ENCODE data around the gene OSBPL10.
"Not testable (repeated sequence)": the region's sequence is repeated elsewhere in the genome, so short reads cannot be mapped to it uniquely, and the experiment has no call there.

The OSBPL10 gene

DNA sequence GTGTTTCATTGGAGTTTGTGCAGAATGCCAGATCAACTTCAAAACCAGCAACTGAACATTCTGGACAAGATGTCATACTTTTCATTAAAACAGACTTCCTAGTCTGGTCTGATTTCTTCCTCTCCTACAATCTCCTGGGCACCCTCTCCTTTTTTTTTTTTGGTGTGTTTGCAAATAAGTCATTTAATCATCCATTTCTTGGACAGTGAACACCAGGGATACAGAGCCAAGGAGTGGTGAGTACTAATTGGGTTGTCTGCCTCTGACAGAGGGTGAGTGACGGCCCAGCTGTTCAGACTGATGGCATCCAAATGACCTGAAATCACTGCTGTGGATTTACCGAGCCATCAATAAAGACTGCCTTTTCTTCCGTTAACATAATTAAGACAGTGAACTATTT lies 290.3 kb downstream of the OSBPL10 start:
- no peak for DNase-seq

DNA sequence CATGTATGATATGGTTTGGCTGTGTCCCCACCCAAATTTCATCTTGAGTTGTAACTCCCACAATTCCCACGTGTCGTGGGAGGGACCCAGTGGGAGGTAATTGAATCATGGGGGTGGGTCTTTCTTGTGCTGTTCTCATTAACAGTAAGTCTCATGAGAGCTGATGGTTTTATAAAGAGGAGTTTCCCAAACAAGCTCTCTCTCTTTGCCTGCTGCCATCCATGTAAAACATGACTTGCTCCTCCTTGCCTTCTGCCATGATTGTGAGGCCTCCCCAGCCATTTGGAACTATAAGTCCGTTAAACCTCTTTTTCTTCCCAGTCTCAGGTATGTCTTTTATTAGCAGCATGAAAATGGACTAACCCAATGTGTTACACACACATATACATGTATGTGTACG lies 291.5 kb downstream of the OSBPL10 start:
- DNase-seq = not testable (repeated sequence)

DNA sequence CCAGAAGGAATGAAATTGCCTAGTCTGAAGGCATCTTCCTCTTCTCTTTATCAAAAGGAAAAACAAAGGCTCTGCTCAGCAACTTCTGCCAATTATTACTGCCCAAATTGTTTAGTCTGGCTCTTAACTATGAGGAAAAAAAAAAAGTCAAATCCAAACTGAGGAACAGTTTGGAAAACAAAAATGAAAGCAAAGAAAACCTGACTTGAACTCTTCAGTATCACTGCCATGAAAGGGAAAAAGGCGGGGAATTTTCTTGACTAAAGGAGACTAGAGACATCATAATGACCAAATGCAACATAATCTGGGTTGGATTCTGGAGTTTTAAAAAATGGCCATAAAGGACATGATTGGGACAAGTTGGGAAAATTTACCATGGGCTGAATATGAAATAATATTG lies 292.1 kb downstream of the OSBPL10 start:
- no peak for DNase-seq

DNA sequence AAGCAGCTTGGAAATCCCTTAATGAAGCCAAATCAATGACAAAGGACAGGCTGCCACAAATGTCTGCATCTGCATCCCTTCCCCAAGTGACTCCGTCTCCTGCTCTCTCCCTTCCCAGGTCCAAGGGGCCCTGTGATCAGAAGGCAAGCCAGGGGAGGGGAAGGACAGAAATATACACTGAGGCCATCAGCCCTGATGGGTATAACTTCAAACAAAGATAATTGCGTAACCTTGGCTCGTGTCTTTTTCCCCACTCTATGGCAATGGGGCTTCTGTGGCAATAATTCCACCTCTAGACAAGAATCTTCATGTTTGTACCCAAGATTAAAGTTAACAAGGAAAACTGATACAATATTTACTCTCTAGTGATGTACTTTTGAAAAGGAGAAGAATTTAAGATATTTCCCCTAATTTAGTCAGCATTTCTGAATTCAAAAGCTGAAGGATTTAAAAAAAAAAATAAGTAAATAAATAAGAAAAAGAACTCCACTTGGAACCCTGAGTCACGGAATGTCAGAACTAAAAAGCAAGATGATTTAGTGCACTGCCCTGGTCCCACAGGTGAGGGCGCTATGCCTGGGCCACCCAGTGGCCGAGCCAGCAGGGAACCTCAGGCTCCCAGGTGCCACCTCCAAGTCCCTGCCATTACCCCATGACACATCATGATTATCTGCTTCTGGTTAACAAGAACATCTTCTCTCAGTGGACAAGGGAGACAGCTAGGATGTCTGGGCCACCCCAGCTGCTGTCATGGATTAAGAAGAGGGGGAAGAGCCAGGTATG lies 293.9 kb downstream of the OSBPL10 start:
- DNase-seq = no peak

DNA sequence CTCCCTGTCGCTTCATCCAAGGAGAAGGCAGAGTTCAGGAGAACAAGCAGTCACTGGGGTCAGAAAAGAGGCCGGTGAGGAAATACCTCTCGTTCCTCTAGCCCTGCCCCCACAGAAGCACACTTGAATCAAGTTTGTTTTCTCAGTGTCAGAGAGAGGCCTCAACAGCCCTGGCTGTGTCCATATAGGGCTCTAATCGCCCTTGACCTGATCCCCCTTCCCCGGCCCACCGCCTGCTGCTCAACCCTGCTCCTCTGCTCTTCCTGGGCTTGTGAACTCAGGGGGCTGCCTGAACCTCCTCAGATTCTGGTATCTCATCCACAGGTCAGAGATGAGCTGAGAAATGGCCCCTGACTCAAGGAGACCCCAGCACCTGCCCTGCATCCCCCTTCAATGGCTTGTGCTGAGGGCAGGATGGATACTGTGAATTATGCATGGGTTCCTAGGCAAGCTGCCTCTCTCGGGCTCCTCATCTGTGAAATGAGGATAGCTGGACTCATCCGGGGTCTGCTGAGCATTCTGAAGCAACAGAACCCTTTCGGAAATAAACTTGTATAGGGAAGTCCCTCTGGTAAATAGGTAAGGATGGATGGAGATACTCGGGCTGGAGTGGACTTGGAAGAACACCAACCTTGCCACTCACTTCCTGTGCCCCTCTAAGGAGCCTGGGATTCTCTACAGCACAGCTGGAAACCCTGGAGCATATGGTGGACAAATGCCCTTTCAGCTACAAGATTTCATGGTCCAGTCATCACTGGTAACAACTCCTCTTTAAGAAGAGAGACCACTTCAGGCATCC lies 300.8 kb downstream of the OSBPL10 start:
- DNase-seq = no peak

DNA sequence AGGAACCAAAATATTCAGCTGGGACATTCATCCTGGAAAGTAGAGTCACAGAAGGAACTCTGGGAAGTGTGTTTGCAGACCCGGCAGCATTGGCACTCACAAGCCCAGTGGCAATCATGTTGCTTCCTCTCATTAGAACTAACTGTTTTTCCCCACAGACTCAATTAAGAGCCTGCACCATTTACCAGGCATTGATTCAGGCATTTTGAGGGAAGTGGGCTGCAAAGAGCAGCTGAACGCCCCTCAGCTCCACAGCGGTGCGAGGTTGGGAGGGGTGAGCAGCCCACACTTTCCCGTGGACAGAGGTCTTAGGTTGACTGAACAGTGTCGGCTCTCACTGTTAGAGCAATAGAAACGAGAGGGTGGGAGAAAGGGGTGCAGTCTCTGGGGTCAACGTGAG lies 304.5 kb downstream of the OSBPL10 start:
- DNase-seq = no peak

DNA sequence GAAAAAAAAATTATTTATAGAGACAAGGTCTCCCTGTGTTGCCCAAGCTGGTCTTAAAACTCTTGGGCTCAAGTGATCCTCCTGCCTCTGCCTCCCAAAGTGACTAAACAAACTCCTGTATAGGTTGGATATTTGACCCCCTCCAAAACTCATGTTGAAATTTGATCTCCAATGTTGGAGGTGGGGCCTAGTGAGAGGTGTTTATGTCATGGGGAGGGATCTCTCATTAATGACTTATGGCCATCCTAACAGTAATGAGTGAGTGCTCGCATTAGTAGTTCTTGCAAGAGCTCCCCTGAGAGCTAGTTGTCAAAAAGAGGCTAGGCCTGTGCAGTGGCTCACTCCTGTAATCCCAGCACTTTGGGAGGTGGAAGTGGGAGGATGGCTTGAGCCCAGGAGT lies 307.1 kb downstream of the OSBPL10 start:
- DNase-seq = no peak

DNA sequence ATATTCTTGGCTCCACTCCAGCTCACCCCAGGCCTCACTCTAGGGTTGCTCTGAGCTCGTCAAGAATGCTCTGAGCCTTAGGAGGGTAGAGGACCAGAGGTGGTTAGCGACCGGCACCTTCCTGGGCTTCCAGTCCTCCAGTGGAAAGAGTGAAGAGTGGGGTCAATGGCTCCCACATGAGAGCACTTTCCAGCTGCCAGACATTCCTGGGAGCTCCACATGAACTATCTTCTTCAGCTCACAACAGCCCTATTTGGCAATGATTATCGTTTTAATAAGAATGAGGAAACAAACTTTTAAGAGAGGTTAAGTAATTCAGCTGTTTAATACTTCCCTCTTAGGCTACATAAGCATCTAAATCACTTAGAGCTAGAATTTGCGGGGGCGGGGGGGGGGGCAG lies 309.1 kb downstream of the OSBPL10 start:
- no peak for DNase-seq

DNA sequence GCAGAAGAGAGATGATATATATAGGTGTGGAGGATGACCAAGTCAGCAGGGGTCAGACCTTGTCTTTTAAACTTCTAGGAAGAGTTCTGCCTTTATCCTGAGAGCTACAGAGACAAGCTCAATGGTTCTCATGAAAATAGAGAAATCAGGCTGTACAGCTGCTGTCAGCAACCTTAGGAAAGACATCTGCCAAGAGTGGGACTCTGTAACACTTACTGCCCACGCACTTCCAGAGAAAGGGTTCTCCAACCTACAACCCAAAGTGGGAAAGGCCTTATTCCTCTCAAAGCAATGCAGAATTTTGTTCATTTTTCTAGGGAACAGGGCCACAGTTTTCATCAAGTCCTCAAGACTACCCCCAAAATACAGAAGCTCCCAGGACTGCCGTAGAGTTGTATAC lies 309.6 kb downstream of the OSBPL10 start:
- DNase-seq = no peak

DNA sequence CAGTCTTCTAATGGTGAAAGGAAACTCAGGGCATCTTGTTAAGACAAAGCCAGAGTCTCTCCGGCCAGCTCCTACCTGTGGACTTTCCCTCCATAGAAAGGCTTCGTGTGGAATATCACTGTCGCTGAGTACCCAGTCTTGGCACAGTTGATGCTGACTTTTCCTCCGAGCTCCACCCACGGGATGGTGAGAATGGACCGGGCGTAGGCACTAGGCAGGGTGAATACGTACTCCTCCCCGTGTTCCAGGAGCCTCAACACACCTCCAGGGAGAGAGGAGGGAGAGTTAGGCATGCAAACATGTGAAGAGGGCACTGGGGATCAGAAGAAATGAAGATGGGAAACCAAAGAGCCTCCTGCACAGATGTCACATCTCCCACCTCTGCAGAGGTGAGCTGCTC lies 310.3 kb downstream of the OSBPL10 start:
- DNase-seq = no peak

DNA sequence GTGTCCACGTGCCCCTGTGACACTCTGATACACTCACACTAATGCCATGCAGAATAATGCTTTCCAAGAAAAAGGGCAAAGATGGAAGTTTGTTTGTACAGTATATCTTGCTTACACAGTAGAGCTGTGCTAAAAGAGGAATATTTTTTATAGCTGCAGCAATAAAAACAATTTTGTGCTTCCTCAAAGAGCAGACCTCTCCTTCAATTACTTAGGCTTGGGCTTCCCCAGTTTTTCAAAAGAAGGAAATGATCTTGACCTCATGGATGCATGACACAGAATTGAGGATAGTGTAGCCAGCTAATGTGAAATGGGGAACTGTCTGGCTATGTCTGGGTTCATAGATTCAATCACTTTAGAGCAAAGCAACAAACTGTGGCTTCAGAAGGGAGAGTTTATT lies 310.9 kb downstream of the OSBPL10 start:
- DNase-seq = no peak

DNA sequence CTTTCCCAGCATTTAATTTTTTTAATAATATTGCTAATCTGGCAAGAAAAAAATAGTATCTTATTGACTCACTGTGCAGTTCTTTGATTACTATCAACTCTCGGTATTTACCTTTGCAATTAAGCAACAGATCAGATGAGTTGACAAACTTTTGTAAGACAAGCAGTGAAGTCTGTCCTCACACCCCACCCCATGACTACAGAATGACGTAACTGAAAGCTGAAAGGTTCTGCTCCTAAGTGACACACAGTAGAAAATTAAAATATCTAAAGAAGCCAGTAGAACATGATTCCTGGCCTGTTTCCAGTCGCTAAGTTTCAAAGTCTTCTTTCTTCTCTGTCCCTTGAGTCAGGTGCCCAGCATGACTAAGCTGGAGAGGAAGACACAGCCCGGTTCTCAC lies 312.8 kb downstream of the OSBPL10 start:
- DNase-seq = no peak

DNA sequence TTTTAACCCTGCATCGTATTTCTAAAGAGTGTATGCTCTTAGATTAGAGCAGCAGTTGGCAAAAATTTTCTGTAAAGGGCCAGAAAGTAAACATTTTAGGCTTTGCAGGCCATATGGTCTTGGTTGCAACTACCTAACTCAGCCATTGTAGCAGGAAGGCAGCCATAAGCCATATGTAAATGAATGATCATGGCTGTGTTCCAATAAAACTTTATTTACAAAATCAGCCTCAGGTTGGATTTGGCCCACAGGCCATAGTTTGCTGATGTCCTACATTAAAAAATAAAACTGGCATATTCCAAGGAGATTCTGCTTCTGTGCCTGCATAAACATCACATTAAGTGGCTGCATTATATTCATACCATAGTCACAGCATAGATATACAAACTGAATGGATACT lies 313.5 kb downstream of the OSBPL10 start:
- no peak for DNase-seq

DNA sequence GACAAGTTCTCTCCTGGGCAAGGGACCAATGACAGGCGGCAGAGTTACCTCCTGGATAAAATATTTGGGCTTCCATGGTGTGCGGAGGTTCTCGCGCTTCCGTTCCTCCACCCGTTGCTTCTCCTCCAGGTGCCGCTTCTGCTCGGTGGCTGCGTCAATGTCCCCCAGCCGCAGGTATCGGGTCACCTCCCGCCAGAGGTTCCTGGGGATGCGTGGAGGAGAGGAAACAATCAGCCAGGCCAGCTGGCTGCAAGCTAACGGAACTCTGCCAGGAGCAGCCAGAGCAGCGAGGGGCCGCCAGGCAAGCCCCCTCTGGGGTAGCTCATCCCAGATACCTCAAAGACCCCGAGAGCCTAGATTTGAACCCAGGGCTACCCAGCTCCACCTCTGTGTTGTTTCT lies 317.0 kb downstream of the OSBPL10 start:
- no peak for DNase-seq

DNA sequence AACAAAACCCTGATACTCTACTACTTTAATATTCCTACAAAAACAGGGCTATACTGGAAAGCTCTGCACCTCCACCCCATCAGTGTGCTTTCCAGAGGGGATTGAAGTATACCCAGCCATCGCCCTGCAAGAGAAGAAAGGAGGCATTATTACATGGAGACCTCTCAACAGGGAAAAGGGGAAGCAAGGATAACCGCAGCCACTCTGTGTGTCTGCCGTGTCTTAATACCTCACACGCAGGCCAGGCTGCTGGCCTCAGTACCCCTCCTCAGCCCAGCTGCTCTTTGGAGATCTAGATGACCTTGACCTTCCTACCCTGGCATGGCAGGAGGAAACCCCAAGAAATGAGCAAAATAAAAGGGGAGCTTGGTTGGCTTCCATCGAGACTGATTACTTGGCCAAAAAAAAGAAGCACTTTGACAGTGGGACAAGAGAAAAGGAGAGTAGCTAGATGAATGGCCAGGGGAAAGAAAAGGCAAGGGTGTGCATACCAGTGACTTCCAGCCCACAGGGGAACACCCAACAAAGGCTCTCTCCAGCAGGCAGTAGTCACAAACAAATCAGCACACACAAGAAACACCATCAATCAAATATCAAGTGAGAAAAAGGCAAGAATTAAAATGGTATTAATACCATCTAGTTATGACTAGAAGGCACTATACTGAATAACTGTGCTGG lies 318.9 kb downstream of the OSBPL10 start:
- DNase-seq = no peak

DNA sequence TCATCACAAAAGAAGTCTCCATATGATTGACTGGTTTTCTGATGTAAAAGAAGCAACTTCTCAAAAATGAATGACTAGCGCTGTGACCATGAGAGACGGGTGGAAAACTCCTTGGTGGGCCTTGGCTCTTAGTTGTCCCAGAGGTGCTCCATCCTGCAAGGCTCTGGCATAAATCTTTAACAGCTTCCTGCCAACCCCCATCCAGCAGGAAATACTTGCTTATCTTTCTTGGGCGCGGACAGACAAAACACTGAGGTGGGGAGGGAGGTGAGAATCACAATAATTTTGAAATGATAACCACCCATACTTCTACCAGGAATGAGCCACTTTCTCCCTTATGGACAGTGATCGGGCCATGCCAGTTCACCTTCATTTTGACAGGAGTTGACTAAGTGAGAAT lies 319.8 kb downstream of the OSBPL10 start:
- no peak for DNase-seq

DNA sequence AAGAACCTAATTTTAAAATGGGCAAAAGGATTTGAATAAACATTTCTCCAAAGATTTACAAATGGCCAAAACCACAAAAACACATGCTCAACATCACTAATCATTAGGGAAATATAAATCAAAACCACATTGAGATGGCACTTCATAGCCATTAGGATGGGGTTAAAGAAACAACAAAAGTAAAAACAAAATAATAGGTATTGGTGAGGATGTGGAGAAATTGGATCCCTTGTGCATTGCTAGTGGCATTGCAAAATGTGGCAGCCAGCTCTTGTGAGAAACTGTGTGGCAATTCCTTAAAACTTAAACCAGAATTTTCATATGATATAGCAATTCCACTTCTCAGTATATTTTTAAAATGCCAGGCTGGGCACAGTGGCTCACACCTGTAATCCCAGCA lies 321.8 kb downstream of the OSBPL10 start:
- DNase-seq = no peak

DNA sequence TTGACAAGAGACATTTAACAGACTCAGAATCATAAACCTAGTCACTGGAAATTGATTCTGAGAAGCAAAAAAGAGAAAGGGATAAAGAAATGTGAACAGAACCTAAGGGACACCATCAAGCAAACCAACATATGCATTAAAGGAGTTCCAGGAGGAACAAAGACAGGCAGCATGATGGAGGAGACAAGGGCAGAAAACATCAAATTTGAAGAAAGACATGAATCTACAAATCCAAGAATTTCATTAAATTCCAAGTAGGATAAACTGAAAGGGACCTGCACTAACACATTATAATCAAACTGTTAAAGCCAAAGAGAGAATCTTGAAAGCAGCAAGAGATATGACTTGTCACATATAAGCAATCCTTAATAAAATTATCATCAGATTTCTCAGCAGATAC lies 326.1 kb downstream of the OSBPL10 start:
- DNase-seq = no peak

DNA sequence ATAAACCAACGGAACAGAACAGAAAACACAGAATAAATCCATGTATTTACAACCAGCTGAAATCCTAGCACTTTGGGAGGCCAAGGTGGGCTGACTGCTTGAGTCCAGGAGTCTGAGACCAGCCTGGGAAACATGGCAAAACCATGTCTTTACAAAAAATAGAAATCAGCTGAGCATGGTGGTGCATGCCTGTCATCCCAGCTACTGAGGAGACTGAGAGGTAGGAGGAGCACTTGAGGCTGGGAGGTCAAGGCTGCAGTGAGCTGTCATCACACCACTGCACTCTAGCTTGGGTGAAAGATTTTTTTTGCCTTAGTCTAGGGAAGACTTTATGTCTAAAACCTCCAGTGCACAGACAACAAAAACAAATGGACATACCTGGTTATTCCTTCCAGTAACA lies 327.6 kb downstream of the OSBPL10 start:
- DNase-seq = no peak

DNA sequence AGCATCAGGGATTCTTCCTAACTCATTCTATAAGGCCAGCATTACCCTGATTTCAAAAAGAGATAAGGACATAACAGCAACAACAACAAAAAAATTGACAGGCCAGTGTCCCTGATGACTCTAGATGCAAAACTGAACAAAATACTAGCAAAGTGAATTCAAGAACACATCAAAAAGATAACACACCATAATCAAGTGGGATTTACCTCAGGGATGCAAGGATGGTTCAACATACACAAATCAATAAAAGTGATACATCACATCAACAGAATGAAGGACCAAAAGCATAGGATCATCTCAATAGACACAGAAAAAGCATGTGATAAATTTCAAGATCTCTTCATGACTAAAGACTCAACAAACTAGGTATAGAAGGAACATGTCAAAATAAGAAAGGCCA lies 328.8 kb downstream of the OSBPL10 start:
- no peak for DNase-seq

DNA sequence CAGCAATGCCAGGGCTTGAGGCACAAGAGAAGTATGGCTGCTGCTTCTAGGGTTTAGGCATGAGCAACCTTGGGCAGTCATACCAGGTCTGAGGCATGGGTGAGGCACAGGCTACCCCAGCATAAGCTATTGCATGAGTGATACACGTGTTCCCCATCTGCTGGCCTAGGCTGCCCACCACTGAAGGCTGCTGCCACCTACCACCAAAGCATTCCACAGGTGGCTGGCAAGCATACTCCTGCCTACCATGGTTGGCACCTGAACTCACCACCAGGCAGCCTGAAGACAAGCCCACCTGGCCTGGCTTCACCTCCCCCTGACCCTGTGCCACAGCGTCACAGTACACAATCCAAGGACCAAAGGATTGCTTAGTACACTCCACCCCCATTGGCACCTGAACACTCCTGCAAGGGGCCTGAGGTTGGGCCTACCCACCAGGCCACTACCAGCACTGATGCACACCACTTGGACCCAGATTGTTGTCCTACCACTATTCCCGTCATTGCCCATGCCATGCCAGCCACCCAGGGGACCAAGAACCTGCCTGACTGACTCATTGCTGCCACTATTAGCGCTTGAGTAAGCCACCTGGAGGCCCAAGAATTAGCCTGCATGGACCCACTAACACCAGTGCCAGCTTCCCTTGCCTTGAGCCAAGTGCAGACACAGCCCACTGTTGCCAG lies 332.6 kb downstream of the OSBPL10 start:
- DNase-seq = no peak

DNA sequence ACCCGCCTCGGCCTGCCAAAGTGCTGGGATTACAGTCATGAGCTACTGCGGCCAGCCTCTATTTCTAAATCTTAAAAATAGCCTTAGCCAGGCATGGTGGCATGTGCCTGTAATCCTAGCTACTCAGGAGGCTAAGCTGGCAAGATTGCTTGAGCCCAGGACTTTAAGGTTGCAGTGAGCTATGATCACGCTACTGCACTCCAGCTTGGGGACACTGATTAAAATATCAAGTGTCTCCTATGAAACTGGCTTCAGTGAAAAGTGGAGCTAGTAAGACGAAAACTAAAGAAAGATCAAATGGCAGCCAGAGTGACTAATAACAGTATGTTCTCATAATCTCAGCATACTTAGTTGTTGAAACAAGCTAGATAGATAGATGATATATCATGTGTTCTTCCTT lies 335.8 kb downstream of the OSBPL10 start:
- no peak for DNase-seq

DNA sequence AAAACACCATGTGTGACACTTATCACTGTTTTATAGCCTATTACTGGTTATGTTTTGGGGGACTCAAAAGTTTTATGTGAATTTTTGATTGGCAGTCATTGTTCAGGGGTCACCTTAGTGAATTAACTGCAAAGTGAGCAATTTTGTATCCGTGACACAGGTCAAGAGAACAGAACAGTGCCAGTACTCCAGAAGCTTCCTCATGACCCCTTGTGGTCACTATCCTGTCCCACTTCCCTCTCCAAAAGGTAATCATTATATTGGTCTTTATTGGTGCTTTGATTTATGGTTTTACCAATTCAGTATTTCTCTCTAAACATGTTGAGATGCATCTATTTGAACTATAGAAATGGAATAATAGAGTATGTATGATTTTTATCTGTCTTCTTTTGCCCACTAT lies 341.2 kb downstream of the OSBPL10 start:
- DNase-seq = no peak

All from stimulated activated CD8-positive, alpha-beta memory T cell treated with anti-CD3 and anti-CD28 coated beads, Interleukin-4, amount 100 ng/mL, for 48 hours (primary cell).